Measurements from ENCODE around the gene TM9SF1. TPM values are rescaled to one million over a fixed set of nuclear protein-coding genes. Genes with fewer than 3 reads are reported as not detected.
A peak's percentile ranks its signal among the peaks of the same experiment; 100 is the strongest.

TM9SF1 gene
- total RNA-seq, 1 donor from 2014 or later: 49.6 TPM

GRCh38 chr14:24150993-24151392 lies 44.2 kb downstream of the TM9SF1 start:
- DNase-seq (ENCODE audit: low spot score): no peak

- no peak for DNase-seq (ENCODE audit: low spot score)
Measured at GRCh38 chr14:24150567-24150966, 44.7 kb downstream of the TM9SF1 start.

GRCh38 chr14:24150061-24150460 lies 45.2 kb downstream of the TM9SF1 start:
- no peak for DNase-seq (ENCODE audit: low spot score)

- no peak for DNase-seq (ENCODE audit: low spot score)
Measured at GRCh38 chr14:24149302-24149969, 45.8 kb downstream of the TM9SF1 start.

GRCh38 chr14:24147761-24148428 lies 47.3 kb downstream of the TM9SF1 start:
- DNase-seq (ENCODE audit: low spot score): no peak

- DNase-seq (ENCODE audit: low spot score): peak; percentile 99
Measured at GRCh38 chr14:24146978-24147760, 48.1 kb downstream of the TM9SF1 start, which contains the start of gene RNF31. TSS of gene RNF31 (plus strand) at chr14:24147498. CDS start at chr14:24147699, 201 bp downstream.

- DNase-seq (ENCODE audit: low spot score): peak; percentile 96
Measured at GRCh38 chr14:24146453-24146977, 48.7 kb downstream of the TM9SF1 start, which contains the start of gene PSME2. TSS of gene PSME2 (minus strand) at chr14:24146610. CDS start at chr14:24146581, 29 bp downstream.

GRCh38 chr14:24145690-24146452 lies 49.4 kb downstream of the TM9SF1 start:
- no peak for DNase-seq (ENCODE audit: low spot score)

GRCh38 chr14:24145219-24145618 lies 50.0 kb downstream of the TM9SF1 start:
- no peak for DNase-seq (ENCODE audit: low spot score)

GRCh38 chr14:24144451-24144850 lies 50.8 kb downstream of the TM9SF1 start:
- DNase-seq (ENCODE audit: low spot score): no peak

- DNase-seq (ENCODE audit: low spot score): no peak
Measured at GRCh38 chr14:24143511-24143910, 51.7 kb downstream of the TM9SF1 start.

GRCh38 chr14:24141097-24141880 lies 54.0 kb downstream of the TM9SF1 start, which contains the start of gene EMC9:
TSS of gene EMC9 (minus strand) at chr14:24141591. CDS start at chr14:24141304, 287 bp downstream.
- peak; percentile 100 for DNase-seq (ENCODE audit: low spot score)

- DNase-seq (ENCODE audit: low spot score): no peak
Measured at GRCh38 chr14:24139272-24139934, 55.8 kb downstream of the TM9SF1 start.

Other genes starting within 250 kb of the TM9SF1 start
- gene DHRS4, start 241.7 kb downstream of the TM9SF1 start, total RNA-seq (ENCODE audit: insufficient read depth, low replicate concordance): 15.9 TPM
- gene DHRS4L2, start 206.5 kb downstream of the TM9SF1 start, total RNA-seq (ENCODE audit: insufficient read depth, low replicate concordance): 13.2 TPM
- 1.2 TPM for gene CARMIL3, start 143.4 kb downstream of the TM9SF1 start, total RNA-seq (ENCODE audit: insufficient read depth, low replicate concordance)
- 2.4 TPM for gene CPNE6, start 123.9 kb downstream of the TM9SF1 start, total RNA-seq (ENCODE audit: insufficient read depth, low replicate concordance)
- gene PCK2, start 101.1 kb downstream of the TM9SF1 start, total RNA-seq (ENCODE audit: insufficient read depth, low replicate concordance): 13.2 TPM
- 37.3 TPM for gene DCAF11, start 80.7 kb downstream of the TM9SF1 start, total RNA-seq (ENCODE audit: insufficient read depth, low replicate concordance)
- 0.24 TPM for gene NRL, start 80.5 kb downstream of the TM9SF1 start, total RNA-seq (ENCODE audit: insufficient read depth, low replicate concordance)
- 3.6 TPM for gene FITM1, start 64.8 kb downstream of the TM9SF1 start, total RNA-seq (ENCODE audit: insufficient read depth, low replicate concordance)
- gene PSME1, start 59.2 kb downstream of the TM9SF1 start, total RNA-seq (ENCODE audit: insufficient read depth, low replicate concordance): 35.4 TPM
- 25.3 TPM for gene EMC9, start 53.9 kb downstream of the TM9SF1 start, total RNA-seq (ENCODE audit: insufficient read depth, low replicate concordance)
- 17.1 TPM for gene PSME2, start 48.8 kb downstream of the TM9SF1 start, total RNA-seq (ENCODE audit: insufficient read depth, low replicate concordance)
- gene RNF31, start 47.9 kb downstream of the TM9SF1 start, total RNA-seq (ENCODE audit: insufficient read depth, low replicate concordance): 22.6 TPM
- 133 TPM for gene IRF9, start 34.2 kb downstream of the TM9SF1 start, total RNA-seq (ENCODE audit: insufficient read depth, low replicate concordance)
- gene REC8, start 23.4 kb downstream of the TM9SF1 start, total RNA-seq (ENCODE audit: insufficient read depth, low replicate concordance): 10.1 TPM
- gene IPO4, start 6.6 kb downstream of the TM9SF1 start, total RNA-seq (ENCODE audit: insufficient read depth, low replicate concordance): 7.7 TPM
- gene TSSK4, start 10.3 kb upstream of the TM9SF1 start, total RNA-seq (ENCODE audit: insufficient read depth, low replicate concordance): not detected
- 5.3 TPM for gene CHMP4A, start 18.0 kb upstream of the TM9SF1 start, total RNA-seq (ENCODE audit: insufficient read depth, low replicate concordance)
- 3.9 TPM for gene MDP1, start 20.6 kb upstream of the TM9SF1 start, total RNA-seq (ENCODE audit: insufficient read depth, low replicate concordance)
- 68.6 TPM for gene NEDD8, start 36.9 kb upstream of the TM9SF1 start, total RNA-seq (ENCODE audit: insufficient read depth, low replicate concordance)
- 49.4 TPM for gene GMPR2, start 37.5 kb upstream of the TM9SF1 start, total RNA-seq (ENCODE audit: insufficient read depth, low replicate concordance)
- 33.2 TPM for gene TINF2, start 47.2 kb upstream of the TM9SF1 start, total RNA-seq (ENCODE audit: insufficient read depth, low replicate concordance)
- gene TGM1, start 67.7 kb upstream of the TM9SF1 start, total RNA-seq (ENCODE audit: insufficient read depth, low replicate concordance): 9.4 TPM
- gene RABGGTA, start 76.2 kb upstream of the TM9SF1 start, total RNA-seq (ENCODE audit: insufficient read depth, low replicate concordance): 14.0 TPM
- gene DHRS1, start 104.3 kb upstream of the TM9SF1 start, total RNA-seq (ENCODE audit: insufficient read depth, low replicate concordance): 45.3 TPM
- 12.5 TPM for gene NOP9, start 104.4 kb upstream of the TM9SF1 start, total RNA-seq (ENCODE audit: insufficient read depth, low replicate concordance)
- 4.8 TPM for gene CIDEB, start 112.5 kb upstream of the TM9SF1 start, total RNA-seq (ENCODE audit: insufficient read depth, low replicate concordance)
- 8.9 TPM for gene LTB4R2, start 114.7 kb upstream of the TM9SF1 start, total RNA-seq (ENCODE audit: insufficient read depth, low replicate concordance)
- 1.4 TPM for gene LTB4R, start 116.1 kb upstream of the TM9SF1 start, total RNA-seq (ENCODE audit: insufficient read depth, low replicate concordance)
- 8.2 TPM for gene ADCY4, start 139.6 kb upstream of the TM9SF1 start, total RNA-seq (ENCODE audit: insufficient read depth, low replicate concordance)
- 5.3 TPM for gene RIPK3, start 144.6 kb upstream of the TM9SF1 start, total RNA-seq (ENCODE audit: insufficient read depth, low replicate concordance)
- 40.0 TPM for gene NFATC4, start 172.7 kb upstream of the TM9SF1 start, total RNA-seq (ENCODE audit: insufficient read depth, low replicate concordance)
- 30.8 TPM for gene NYNRIN, start 203.6 kb upstream of the TM9SF1 start, total RNA-seq (ENCODE audit: insufficient read depth, low replicate concordance)
- 4.1 TPM for gene CBLN3, start 234.2 kb upstream of the TM9SF1 start, total RNA-seq (ENCODE audit: insufficient read depth, low replicate concordance)
- gene KHNYN, start 234.5 kb upstream of the TM9SF1 start, total RNA-seq (ENCODE audit: insufficient read depth, low replicate concordance): 80.2 TPM
- gene SDR39U1, start 247.3 kb upstream of the TM9SF1 start, total RNA-seq (ENCODE audit: insufficient read depth, low replicate concordance): 11.1 TPM

Measured in umbilical cord (tissue), 2 donors.